Adrenal gland (tissue), 5 donors: ENCODE measurements around the gene TNFSF9.

ENCODE experiments used
- CTCF ChIP-seq, 6 experiments: fragments of 450-650 bp in 4 of 6; fragments of 200-600 bp in 2 of 6; sonication (generic) in 1 of 6; IDR thresholded peaks; 1 replicate in 5 of 6; 2 replicates in 1 of 6; pipeline versions ENCODE4 v1.5.1 to v1.8.0; 2016 to 2021; ENCODE audit warnings: antibody characterized with exemption in 6 of 6, mild to moderate bottlenecking in 2 of 6, moderate library complexity in 1 of 6
- POLR2A ChIP-seq, 2 donors: fragments of 450-650 bp; IDR thresholded peaks; one replicate each; pipeline ENCODE4 v1.6.1; 2017; ENCODE audit warnings: antibody characterized with exemption in 2 of 2, mild to moderate bottlenecking in 2 of 2, moderate library complexity in 1 of 2
- donor health status: DM: no; HTN: no; CAD: no.

DNA sequence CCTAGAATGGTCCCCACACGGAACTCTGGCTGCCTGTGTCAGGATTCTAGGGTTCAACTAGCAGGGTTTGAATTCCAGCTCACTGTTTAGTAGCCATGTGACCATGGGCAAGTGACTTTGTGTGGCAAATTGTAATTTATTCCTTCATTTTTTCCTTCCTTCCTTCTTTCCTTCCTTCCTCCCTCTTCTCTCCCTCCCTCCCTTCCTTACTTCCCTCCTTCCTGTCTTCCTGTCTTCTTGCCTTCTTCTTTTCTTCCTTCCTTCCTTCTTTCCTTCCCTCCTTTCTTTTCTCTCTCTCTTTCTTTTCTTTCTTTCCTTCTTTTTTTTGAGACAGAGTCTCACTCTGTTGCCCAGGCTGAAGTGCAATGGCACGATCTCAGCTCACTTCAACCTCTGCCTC is 40.7 kb upstream of the TNFSF9 start:
- TF ChIP-seq CTCF (IDR thresholded peaks at IDR 0.05) (no peak), POLR2A (IDR thresholded peaks at IDR 0.05) (no peak)
